ENCODE results near the gene SPECC1. TPM values are rescaled to one million over a fixed set of nuclear protein-coding genes. Genes with fewer than 3 reads are reported as not detected.

Gene SPECC1
- total and polyA plus RNA-seq, 2 donors (not counting 3 experiments of a cell fraction or from before 2014, with no cell fraction given) = 5.3 to 20.4 TPM

DNA sequence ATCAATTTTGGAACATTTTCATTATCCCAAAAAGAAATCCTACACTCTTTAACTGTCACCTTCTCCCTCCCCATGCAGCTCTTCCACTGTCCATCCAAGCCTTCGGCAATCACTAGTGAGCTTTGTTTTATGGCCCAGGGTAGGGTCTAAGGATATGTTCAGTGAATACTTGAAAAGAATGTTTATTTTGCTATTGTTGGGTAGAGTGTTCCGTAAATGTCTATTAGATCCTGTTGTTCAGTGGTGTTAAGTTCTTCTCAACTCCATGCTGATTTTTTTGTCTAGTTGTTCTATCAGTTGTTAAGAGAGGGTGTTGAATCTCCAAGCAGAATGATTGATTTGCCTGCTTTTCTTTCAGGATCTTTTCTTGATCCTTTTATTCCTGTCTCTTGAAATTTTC, 29.9 kb downstream of the SPECC1 start:
- H3K9me1 ChIP-seq (replicated peaks; ENCODE audit: control insufficient read depth, extremely low read depth, insufficient read depth, low read length) = no peaks in the 10 kb centered on the region
- DNase-seq (ENCODE audit: low read depth, low spot score) (no peak), FAIRE-seq (no peak)
- H2AFZ ChIP-seq (ENCODE audit: low read depth, low read length) = no peak overlapping the region
- dilution Hi-C loops (cut with MboI; ENCODE audit: extremely low pct_ligation_motif_present, low sequenced_read_pairs) = no loop called here
- no peak overlapping the region for H3K4me2 ChIP-seq (ENCODE audit: insufficient read depth, low read length)
- peaks cover 0 to under 1% of the 10 kb centered on the region in 2 experiments for H3K27me3 ChIP-seq (ENCODE audit: control insufficient read depth in 2 of 2, insufficient read depth in 2 of 2, low read length in 2 of 2)
- POLR2A ChIA-PET = no interaction called here
- BruUV-seq (replicated peaks) = no TSS peak
- H3K79me2 ChIP-seq (ENCODE audit: control insufficient read depth, insufficient read depth, low read length) = no peaks in the 10 kb centered on the region
- H3K9me3 ChIP-seq (replicated peaks; ENCODE audit: control insufficient read depth, insufficient read depth, low read length) = no peaks in the 10 kb centered on the region
- no peak for TF ChIP-seq MYC (IDR thresholded peaks at IDR 0.05; ENCODE audit: low read depth, low read length)
- no peak for TF ChIP-seq POLR2A (IDR thresholded peaks at IDR 0.05; ENCODE audit: low read depth, low read length)
- TF ChIP-seq, protein P1, sequence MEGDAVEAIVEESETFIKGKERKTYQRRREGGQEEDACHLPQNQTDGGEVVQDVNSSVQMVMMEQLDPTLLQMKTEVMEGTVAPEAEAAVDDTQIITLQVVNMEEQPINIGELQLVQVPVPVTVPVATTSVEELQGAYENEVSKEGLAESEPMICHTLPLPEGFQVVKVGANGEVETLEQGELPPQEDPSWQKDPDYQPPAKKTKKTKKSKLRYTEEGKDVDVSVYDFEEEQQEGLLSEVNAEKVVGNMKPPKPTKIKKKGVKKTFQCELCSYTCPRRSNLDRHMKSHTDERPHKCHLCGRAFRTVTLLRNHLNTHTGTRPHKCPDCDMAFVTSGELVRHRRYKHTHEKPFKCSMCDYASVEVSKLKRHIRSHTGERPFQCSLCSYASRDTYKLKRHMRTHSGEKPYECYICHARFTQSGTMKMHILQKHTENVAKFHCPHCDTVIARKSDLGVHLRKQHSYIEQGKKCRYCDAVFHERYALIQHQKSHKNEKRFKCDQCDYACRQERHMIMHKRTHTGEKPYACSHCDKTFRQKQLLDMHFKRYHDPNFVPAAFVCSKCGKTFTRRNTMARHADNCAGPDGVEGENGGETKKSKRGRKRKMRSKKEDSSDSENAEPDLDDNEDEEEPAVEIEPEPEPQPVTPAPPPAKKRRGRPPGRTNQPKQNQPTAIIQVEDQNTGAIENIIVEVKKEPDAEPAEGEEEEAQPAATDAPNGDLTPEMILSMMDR (IDR thresholded peaks at IDR 0.05; ENCODE audit: extremely low read depth in 1 of 2, insufficient read depth in 1 of 2, low read depth in 1 of 2, low read length in 2 of 2) = no peak
- TF ChIP-seq JUN (IDR thresholded peaks at IDR 0.05; ENCODE audit: borderline replicate concordance, insufficient read depth, insufficient read length, low read depth) = no peak
- TF ChIP-seq POLR2AphosphoS5 (IDR thresholded peaks at IDR 0.05; ENCODE audit: insufficient read depth, low read depth, low read length) = no peak
- no peak for TF ChIP-seq EZH2 (IDR thresholded peaks at IDR 0.05; ENCODE audit: borderline replicate concordance, low read depth, low read length, severe bottlenecking)
- TF ChIP-seq GATA2 (IDR thresholded peaks at IDR 0.05; ENCODE audit: insufficient read depth, insufficient read length, low read depth, low read length) = no peak
- no peak for TF ChIP-seq FOS (IDR thresholded peaks at IDR 0.05; ENCODE audit: borderline replicate concordance, insufficient read depth, low read length)
- TF ChIP-seq, protein P2, sequence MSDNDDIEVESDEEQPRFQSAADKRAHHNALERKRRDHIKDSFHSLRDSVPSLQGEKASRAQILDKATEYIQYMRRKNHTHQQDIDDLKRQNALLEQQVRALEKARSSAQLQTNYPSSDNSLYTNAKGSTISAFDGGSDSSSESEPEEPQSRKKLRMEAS (IDR thresholded peaks at IDR 0.05; ENCODE audit: insufficient read depth, insufficient read length) = no peak
- no peak overlapping the region for H3K9ac ChIP-seq (replicated peaks; ENCODE audit: extremely low read depth, insufficient read depth, low read length)
- no peak overlapping the region for H3K4me3 ChIP-seq (replicated peaks in 1 of 3; ENCODE audit: insufficient read depth in 1 of 3, low read depth in 1 of 3, low read length in 3 of 3)
- intact Hi-C loops (cut with micrococcal nuclease) = no loop called here
- CTCF ChIA-PET = no interaction called here
- H3K36me3 ChIP-seq (ENCODE audit: control insufficient read depth in 2 of 2, extremely low read depth in 1 of 2, insufficient read depth in 2 of 2, low read length in 2 of 2) = no peaks in the 10 kb centered on the region
- no peaks in the 10 kb centered on the region for H4K20me1 ChIP-seq (replicated peaks; ENCODE audit: control insufficient read depth, extremely low read depth, insufficient read depth, low read length)
- H3K4me1 ChIP-seq (ENCODE audit: control insufficient read depth, extremely low read depth, insufficient read depth, low read length) = no peaks in the 10 kb centered on the region
- H3K27ac ChIP-seq (ENCODE audit: insufficient read depth, low read depth, low read length) = no peak overlapping the region
